ENCODE data around the gene RUSC2. TPM values are rescaled to one million over a fixed set of nuclear protein-coding genes. Genes with fewer than 3 reads are reported as not detected.
A peak's percentile ranks its signal among the peaks of the same experiment; 100 is the strongest.
"Not testable (repeated sequence)": the region's sequence is repeated elsewhere in the genome, so short reads cannot be mapped to it uniquely, and the experiment has no call there.

The RUSC2 gene
- total and polyA plus RNA-seq, 2 donors, result 1.0 to 3.3 TPM

DNA sequence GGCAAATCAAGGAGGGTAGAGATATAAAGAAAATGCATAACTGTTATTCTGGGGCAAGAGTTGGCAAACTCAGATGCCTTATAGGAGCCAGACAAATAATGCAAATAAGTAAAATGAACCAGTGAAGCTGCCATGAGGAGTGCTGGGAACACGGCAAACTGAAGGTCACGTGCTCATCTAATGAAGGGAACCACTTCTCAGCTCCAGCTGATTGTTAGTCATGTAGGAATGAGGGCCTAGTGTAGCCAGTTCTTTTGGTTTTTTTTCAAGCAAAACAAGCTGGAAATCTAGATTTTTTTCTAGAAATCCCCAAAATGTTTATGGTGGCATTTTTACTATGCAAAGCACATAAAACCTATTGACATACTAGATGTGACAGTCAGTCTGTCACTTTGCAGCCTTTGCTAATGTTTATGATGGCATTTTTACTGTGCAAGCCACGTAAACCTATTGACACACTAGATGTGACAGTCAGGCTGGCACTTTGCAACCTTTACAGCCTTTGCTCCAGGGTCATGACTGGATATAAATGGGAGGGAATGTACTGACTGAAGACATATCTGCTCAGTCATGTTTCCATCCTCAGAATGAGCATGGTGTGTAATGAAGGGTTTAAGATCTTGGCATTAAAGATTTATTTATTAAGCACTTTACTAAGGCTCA lies 39.4 kb downstream of the RUSC2 start:
- Histone ChIP-seq H3K27ac (ENCODE audit: low read depth in 1 of 2, low read length in 1 of 2) (no peak overlapping the region), H3K36me3 (ENCODE audit: control insufficient read depth in 2 of 2, insufficient read depth in 2 of 2, low read length in 1 of 2) (no peaks in the 10 kb centered on the region), H3K9me3 (ENCODE audit: control insufficient read depth in 2 of 2, insufficient read depth in 1 of 2, low read length in 1 of 2) (no peaks in the 10 kb centered on the region), H3K4me1 (ENCODE audit: control insufficient read depth in 2 of 2, insufficient read depth in 2 of 2, low read length in 2 of 2) (no peaks in the 10 kb centered on the region), H3K27me3 (ENCODE audit: control insufficient read depth in 2 of 2, insufficient read depth in 1 of 2, low read length in 1 of 2) (no peaks in the 10 kb centered on the region), H3K4me3 (ENCODE audit: low read length in 2 of 2) (no peak overlapping the region)
- 98% methylated on average over 3 of the region's 3 CpGs for WGBS
- no peak for DNase-seq (ENCODE audit: low read depth in 6 of 9, low spot score in 9 of 9)

DNA sequence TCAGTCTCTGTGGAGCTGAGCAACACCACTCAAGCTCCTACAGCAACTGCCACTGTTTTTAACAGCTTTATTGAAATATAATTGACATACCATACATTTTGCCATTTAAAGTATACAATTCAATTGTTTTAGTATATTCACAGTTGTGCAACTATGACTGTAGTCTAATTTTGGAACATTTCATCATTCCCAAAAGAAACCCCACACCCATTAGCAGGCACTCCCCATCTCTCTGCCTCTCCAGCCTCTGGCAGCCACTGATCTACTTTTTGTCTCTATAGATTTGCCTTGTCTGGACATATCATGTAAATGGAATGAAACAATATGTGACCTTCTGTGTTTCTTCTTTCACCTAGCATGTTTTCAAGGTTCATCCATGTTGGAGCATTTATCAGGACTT lies 43.5 kb downstream of the RUSC2 start:
- Histone ChIP-seq H3K36me3 (ENCODE audit: control insufficient read depth in 2 of 2, insufficient read depth in 2 of 2, low read length in 1 of 2) (no peaks in the 10 kb centered on the region), H3K4me1 (ENCODE audit: control insufficient read depth in 2 of 2, insufficient read depth in 2 of 2, low read length in 2 of 2) (no peaks in the 10 kb centered on the region), H3K27me3 (ENCODE audit: control insufficient read depth in 2 of 2, insufficient read depth in 1 of 2, low read length in 1 of 2) (no peaks in the 10 kb centered on the region), H3K9me3 (ENCODE audit: control insufficient read depth in 2 of 2, insufficient read depth in 1 of 2, low read length in 1 of 2) (no peaks in the 10 kb centered on the region), H3K4me3 (ENCODE audit: low read length in 2 of 2) (no peak overlapping the region), H3K27ac (ENCODE audit: low read depth in 1 of 2, low read length in 1 of 2) (no peak overlapping the region)
- DNase-seq (ENCODE audit: low read depth in 6 of 9, low spot score in 9 of 9), result no peak

DNA sequence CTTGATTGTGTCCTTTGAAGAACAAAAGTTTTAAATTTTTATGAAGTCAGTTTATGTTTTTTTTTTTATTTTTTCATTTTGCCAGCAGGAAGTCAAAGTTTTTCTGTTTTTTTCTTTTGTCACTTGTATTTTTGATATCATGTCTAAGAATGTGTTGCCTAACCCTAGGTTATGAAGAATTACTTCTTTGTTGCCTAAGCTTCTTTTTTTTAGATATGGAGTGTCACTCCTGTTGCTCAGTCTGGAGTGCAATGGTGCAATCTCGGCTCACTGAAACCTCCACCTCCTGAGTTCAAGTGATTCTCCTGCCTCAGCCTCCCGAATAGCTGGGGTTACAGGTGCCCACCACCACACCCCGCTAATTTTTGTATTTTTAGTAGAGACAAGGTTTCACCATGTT lies 45.0 kb downstream of the RUSC2 start:
- not testable (repeated sequence) for DNase-seq (ENCODE audit: low read depth in 6 of 9, low spot score in 9 of 9); H3K27me3 ChIP-seq (ENCODE audit: control insufficient read depth in 2 of 2, insufficient read depth in 1 of 2, low read length in 1 of 2); H3K27ac ChIP-seq (ENCODE audit: low read depth in 1 of 2, low read length in 1 of 2); H3K36me3 ChIP-seq (ENCODE audit: control insufficient read depth in 2 of 2, insufficient read depth in 2 of 2, low read length in 1 of 2); H3K4me1 ChIP-seq (ENCODE audit: control insufficient read depth in 2 of 2, insufficient read depth in 2 of 2, low read length in 2 of 2); H3K9me3 ChIP-seq (ENCODE audit: control insufficient read depth in 2 of 2, insufficient read depth in 1 of 2, low read length in 1 of 2); H3K4me3 ChIP-seq (ENCODE audit: low read length in 2 of 2)
- 96% methylated on average over 3 of the region's 3 CpGs for WGBS

DNA sequence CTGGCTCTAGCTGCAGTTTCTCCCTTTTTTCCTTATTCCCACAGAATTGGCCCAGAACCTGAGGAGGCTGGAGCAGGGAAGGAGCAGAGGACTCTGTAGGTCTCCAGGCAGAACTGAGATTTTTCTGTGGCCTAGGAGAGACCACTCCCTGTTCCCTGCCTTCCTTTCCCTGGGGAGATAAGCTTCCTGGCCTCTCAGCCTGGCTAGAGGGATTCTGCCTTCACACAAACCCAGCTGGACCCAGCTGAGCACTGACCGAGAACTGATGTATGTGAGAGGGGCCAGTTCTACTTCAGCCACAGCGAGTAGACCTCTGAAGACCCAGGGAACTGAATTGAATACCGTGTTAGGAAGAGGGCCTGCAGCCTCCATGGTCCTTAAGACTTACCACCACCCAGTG lies 48.0 kb downstream of the RUSC2 start:
- 98% methylated on average over 3 of the region's 3 CpGs for WGBS
- no peaks in the 10 kb centered on the region for H3K9me3 ChIP-seq (ENCODE audit: control insufficient read depth in 2 of 2, insufficient read depth in 1 of 2, low read length in 1 of 2)
- H3K4me3 ChIP-seq (ENCODE audit: low read length in 2 of 2), result no peak overlapping the region
- H3K36me3 ChIP-seq (ENCODE audit: control insufficient read depth in 2 of 2, insufficient read depth in 2 of 2, low read length in 1 of 2), result no peaks in the 10 kb centered on the region
- peak overlapping the region in 1 of 2 donors; percentile 60 for H3K27ac ChIP-seq (ENCODE audit: low read depth in 1 of 2, low read length in 1 of 2)
- no peak for DNase-seq (ENCODE audit: low read depth in 6 of 9, low spot score in 9 of 9)
- H3K4me1 ChIP-seq (ENCODE audit: control insufficient read depth in 2 of 2, insufficient read depth in 2 of 2, low read length in 2 of 2), result no peaks in the 10 kb centered on the region
- H3K27me3 ChIP-seq (ENCODE audit: control insufficient read depth in 2 of 2, insufficient read depth in 1 of 2, low read length in 1 of 2), result peaks cover 0 to 4% of the 10 kb centered on the region in 2 donors

DNA sequence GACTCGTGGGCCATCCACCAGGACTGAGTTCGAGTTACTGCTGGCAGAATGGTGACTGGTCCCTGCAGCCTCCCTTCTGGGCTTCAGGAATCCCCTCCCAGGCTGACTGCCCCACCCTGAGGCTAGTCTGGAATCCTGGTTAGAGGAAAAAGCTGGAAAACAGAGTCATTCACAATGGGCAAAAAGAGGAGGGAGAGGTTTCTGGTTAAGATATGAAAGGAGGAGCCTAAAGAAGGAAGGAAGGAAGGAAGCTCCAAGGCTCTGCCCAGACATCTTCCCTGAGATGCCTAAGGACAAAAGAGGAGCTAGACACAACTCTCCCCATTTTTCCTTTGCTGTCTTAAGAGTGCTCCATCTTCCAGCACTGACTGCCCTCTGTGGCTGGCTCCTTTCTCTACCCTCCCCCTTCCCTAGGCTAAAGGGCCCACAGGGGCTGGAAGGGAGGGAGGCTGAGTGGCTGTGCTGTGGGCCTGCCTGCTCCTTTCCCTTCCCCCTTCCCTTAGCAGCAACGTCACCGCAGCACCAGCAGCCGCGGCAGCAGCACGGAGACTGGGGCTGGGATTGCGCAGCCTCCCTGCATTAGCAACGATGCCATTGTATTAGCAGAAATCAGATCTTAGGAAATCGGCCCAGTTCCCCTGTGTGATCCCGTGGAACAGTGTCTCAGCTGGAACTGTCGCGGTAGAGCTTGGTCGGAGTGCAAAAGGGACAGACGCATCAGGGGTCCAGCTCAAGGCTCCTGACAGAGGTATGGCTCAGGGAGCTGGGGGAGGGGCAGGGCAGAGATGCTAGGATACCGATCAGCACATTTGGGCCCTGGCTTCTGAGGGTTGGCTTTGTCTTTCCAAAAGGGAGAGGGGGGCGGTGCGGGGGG lies 48.7 kb downstream of the RUSC2 start:
- WGBS, result 81% methylated on average over 18 of the region's 18 CpGs
- Histone ChIP-seq H3K36me3 (ENCODE audit: control insufficient read depth in 2 of 2, insufficient read depth in 2 of 2, low read length in 1 of 2) (no peaks in the 10 kb centered on the region), H3K4me1 (ENCODE audit: control insufficient read depth in 2 of 2, insufficient read depth in 2 of 2, low read length in 2 of 2) (no peaks in the 10 kb centered on the region), H3K27me3 (ENCODE audit: control insufficient read depth in 2 of 2, insufficient read depth in 1 of 2, low read length in 1 of 2) (peaks cover 0 to 4% of the 10 kb centered on the region in 2 donors), H3K27ac (ENCODE audit: low read depth in 1 of 2, low read length in 1 of 2) (peak overlapping the region; percentile 8 to 60), H3K4me3 (ENCODE audit: low read length in 2 of 2) (no peak overlapping the region), H3K9me3 (ENCODE audit: control insufficient read depth in 2 of 2, insufficient read depth in 1 of 2, low read length in 1 of 2) (no peaks in the 10 kb centered on the region)
- DNase-seq (ENCODE audit: low read depth in 6 of 9, low spot score in 9 of 9), result no peak

Other genes with a start within 250 kb of the RUSC2 start
- gene TESK1, start 115.2 kb downstream of the RUSC2 start, total RNA-seq, result 9.3 TPM
- 32.8 TPM for gene TESK1, start 115.2 kb downstream of the RUSC2 start, polyA plus RNA-seq
- gene CD72, start 128.3 kb downstream of the RUSC2 start, total RNA-seq, result 6.8 TPM
- gene CD72, start 128.3 kb downstream of the RUSC2 start, polyA plus RNA-seq, result 23.6 TPM
- 174 TPM for gene SIT1, start 160.8 kb downstream of the RUSC2 start, total RNA-seq
- 42.2 TPM for gene SIT1, start 160.8 kb downstream of the RUSC2 start, polyA plus RNA-seq
- 22,838 TPM for gene RMRP, start 167.9 kb downstream of the RUSC2 start, total RNA-seq
- 13.0 TPM for gene RMRP, start 167.9 kb downstream of the RUSC2 start, polyA plus RNA-seq
- gene CCDC107, start 168.2 kb downstream of the RUSC2 start, total RNA-seq, result 25.6 TPM
- 43.2 TPM for gene CCDC107, start 168.2 kb downstream of the RUSC2 start, polyA plus RNA-seq
- 3.9 TPM for gene ARHGEF39, start 175.1 kb downstream of the RUSC2 start, total RNA-seq
- 1.5 TPM for gene ARHGEF39, start 175.1 kb downstream of the RUSC2 start, polyA plus RNA-seq
- gene CA9, start 183.8 kb downstream of the RUSC2 start, total RNA-seq, result 1.0 TPM
- gene CA9, start 183.8 kb downstream of the RUSC2 start, polyA plus RNA-seq, result 0.50 TPM
- 28.6 TPM for gene TPM2, start 199.8 kb downstream of the RUSC2 start, total RNA-seq
- 475 TPM for gene TPM2, start 199.8 kb downstream of the RUSC2 start, polyA plus RNA-seq
- gene TLN1, start 242.1 kb downstream of the RUSC2 start, total RNA-seq, result 83.0 TPM
- gene TLN1, start 242.1 kb downstream of the RUSC2 start, polyA plus RNA-seq, result 74.5 TPM
- gene CREB3, start 242.6 kb downstream of the RUSC2 start, total RNA-seq, result 23.2 TPM
- gene CREB3, start 242.6 kb downstream of the RUSC2 start, polyA plus RNA-seq, result 25.6 TPM